GM21390 (cell line): Measurements from ENCODE around the gene PWWP2B.
A peak's percentile ranks its signal among the peaks of the same experiment; 100 is the strongest.
"Not testable (repeated sequence)": the region's sequence is repeated elsewhere in the genome, so short reads cannot be mapped to it uniquely, and the experiment has no call there.

Experiments
- ATAC-seq: cut with Tn5 transposase; IDR thresholded peaks from one replicate; pipeline ENCODE4 v1.9.1; 2021; ENCODE audit not compliant: unreplicated experiment

PWWP2B gene

GRCh38 chr10:132429281-132430230 is 32.6 kb downstream of the PWWP2B start:
- no peak for ATAC-seq

- no peak for ATAC-seq
Measured at GRCh38 chr10:132430231-132430743, 33.3 kb downstream of the PWWP2B start.

DNA sequence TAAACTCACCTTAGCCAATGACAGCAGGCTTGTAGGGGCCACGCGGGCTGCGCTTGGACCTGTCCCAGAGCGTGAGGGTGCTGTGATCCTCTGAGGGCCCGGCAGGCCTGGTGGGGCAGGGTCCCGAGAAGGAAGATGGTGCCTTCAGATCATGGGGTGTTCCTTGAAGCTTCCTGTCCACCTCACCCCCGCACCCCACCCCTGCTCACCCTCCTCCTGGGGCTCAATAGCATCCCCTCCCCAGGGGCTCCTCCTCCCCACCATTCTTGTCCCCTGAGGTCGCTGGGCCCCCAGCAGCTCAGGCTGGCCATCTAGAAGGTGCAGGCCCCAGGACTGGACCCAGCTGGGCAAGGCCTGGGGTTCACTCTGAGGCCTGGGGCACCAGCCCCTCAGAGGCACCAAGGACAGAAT is 33.9 kb downstream of the PWWP2B start:
- ATAC-seq: no peak

DNA sequence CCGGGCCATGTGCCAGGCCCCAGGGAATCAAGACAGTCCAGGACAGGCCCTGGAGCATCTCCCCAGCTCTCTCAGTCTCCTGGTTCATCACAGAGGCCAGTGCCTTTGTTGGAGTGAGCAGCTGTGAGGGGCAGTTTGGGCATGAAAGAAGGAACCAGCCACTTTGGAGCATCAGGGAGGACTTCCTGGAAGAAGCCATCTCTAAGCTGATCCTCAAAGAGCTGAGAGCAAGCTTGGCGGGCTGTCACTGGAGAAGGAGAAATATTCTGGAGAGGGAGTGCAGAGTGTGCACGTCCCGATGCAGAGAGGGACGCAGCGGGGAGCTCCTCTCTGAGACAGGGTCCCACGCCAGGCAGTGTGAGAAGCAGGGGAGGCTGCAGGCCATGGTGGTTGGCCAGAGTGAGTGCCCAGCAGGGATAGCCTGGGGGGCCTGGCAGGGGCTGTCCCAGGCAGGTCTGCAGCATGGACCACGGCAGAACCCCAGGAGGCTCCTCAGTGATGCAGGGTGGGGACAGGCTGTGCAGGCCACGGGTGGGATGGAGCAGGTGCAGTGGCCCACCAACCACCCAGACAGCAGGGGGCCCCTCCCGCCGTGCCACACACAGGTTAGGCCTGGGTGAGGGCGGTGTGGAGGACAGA is 34.7 kb downstream of the PWWP2B start:
- no peak for ATAC-seq

DNA sequence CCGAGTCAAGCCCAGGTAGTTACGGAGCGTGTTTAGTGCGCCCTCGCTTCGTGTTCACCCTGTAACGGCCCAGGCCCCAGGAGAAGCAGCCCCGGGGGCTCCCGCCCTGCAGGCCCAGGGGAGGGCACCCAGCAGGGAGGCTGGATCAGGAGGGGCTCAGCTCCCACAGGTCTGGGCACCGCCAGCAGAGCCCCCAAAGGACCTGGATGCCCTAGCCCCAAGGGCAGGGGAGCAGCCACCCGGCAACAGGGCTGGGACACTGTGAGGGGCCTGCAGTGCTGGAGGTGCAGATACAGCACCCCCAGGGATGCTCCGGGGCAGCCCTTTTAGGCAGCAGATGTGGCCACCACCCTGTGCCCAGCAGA is 35.2 kb downstream of the PWWP2B start:
- no peak for ATAC-seq

DNA sequence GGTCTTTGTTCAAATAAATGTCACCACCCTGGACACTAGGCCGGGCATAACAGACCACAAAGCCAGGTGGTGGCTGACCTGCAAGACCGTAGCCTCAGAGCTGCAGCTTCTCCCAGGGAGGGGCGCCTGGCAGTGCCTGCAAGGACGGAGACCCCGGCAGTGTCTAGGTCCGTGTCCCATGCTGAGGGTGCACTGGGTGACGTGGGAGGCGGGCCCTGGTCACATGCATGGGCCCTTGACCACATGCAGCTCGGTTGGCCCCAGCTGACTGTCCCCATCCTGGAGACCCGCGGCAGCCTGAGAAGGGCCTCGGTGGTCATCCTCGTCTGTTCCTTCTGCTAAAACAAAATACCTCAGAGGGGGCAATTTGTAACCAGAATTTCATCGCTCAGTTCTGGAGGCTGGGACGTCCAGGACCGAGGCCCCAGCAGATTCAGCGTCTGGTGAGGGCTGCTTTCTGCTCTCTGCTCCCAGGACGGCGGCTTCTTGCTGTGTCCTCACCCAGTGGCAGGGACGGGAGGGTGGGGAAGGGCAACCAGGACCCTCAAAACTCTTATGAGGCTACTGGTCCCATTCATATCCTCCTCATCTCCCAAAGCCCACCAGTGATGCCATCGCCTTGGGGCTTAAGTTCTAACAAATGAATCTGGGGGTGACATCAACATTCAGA is 36.8 kb downstream of the PWWP2B start:
- ATAC-seq: no peak

DNA sequence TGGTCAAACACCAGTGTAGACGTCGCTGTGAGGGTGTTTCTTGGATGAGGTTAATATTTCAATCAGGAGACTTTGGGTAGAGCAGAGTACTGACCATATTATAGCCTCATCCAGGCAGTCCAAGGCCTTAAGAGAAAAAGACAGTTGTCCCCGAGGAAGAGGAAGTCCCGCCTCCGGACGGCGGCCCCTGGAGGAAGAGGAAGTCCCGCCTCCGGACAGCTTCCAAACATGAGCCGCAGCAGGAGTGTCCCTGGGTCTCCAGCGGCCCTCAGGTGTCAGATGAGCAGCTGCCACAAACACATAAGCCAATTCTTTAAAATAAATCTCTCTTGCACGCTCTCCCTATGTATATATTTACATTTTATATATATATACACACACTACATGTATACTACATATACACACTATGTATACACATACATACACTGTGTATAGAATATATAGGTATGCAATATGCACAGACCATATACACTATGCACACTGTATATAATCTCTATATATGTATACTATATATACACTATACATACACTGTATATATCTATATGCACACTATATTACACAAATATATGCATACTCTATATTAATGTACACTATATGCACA is 37.5 kb downstream of the PWWP2B start:
- peak; percentile 67 for ATAC-seq

DNA sequence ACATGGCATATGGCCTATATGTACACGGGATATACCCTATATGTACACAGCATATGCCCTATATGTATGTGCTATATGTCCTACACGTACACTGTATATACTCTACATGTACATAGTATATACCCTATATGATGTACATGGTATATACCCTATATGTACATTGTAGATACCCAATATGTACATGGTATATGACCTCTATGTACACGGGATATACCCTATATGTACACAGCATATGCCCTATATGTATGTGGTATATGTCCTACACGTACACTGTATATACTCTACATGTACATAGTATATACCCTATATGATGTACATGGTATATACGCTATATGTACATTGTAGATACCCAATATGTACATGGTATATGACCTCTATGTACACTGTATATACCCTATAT is 38.3 kb downstream of the PWWP2B start:
- not testable (repeated sequence) for ATAC-seq

- ATAC-seq: not testable (repeated sequence)
Measured at GRCh38 chr10:132436096-132436495, 39.1 kb downstream of the PWWP2B start.

- ATAC-seq: no peak
Measured at GRCh38 chr10:132436861-132437410, 39.9 kb downstream of the PWWP2B start.

DNA sequence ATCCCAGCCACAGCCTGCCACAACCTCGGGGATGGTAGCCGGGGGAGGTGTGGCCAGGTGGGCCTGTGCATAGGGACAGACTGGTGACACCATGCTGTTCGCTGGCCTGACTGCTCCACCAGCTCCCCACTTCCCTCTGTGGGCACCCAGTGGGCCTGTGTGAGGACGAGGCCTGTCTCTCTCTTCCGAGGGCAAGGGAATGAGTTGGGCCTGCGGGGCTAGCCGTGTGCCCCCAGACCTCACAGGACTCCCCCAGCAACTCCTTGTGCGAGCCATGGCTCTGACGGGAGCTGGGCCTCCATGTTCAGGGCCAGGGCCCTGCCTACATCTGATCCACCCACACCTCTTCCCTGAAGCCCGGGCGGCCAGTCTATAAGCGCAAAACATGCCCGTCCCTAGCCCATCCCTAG is 40.5 kb downstream of the PWWP2B start:
- no peak for ATAC-seq

DNA sequence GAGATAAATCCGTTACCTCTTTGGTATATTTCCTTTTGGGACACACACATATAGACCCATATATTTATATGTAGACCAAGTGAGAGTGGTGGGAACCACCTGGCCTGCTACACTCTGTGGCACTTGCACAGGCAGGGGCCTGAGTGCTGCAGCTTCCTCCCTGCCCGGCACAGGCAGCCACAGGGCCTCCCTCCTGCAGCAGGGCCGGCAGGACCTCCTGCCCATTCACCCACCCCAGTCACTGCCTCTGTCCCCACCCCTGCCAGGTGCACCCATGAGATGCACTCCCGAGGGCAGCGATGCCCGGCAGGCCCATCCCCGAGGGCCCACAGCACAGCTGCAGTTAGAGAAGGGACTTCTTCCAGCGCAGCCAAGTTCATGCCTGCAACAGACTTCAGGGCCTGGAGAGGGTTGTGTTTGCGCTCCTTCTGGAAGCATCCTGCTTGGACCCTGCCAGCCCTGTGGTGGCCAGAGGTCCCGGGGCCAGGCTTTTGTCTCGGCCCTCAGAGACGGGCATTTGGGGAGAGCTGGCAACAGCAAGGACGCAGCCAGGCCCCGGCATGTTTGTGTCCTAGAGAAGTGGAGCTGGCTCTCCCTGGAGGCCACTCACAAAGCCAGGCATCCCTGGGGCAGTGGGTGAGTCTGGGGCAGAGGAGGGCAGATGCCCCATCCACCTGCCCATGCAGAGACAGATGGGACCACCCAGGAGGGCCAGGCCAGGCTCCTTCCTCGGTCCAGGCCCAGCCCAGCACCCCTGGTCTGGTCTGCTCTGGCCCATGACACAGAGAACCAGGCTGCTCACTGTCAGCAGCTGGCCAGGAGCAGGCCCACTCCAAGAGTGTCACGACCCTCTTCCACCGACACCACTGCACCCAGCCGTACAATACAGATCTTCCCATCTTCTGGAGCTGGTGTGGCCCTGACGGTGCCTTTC is 41.4 kb downstream of the PWWP2B start:
- no peak for ATAC-seq

GRCh38 chr10:132439025-132439388 is 42.0 kb downstream of the PWWP2B start:
- no peak for ATAC-seq

- ATAC-seq: no peak
Measured at GRCh38 chr10:132439424-132440163, 42.6 kb downstream of the PWWP2B start.

- ATAC-seq: no peak
Measured at GRCh38 chr10:132440791-132441565, 44.0 kb downstream of the PWWP2B start.

GRCh38 chr10:132441818-132442524 is 45.0 kb downstream of the PWWP2B start:
- no peak for ATAC-seq

- no peak for ATAC-seq
Measured at GRCh38 chr10:132442636-132443035, 45.6 kb downstream of the PWWP2B start.

GRCh38 chr10:132443605-132443982 is 46.6 kb downstream of the PWWP2B start:
- no peak for ATAC-seq
